ENCODE data around the gene SF3A1.

- TF ChIP-seq POLR2A (IDR thresholded peaks at IDR 0.05) = no peak
- TF ChIP-seq CTCF (IDR thresholded peaks at IDR 0.05) = no peak
These were observed 32.5 kb downstream of the SF3A1 start for GRCh38 chr22:30324014-30324730.

Measured in testis (tissue), 2 donors.